BE2C (cell line): ENCODE results near the gene OVCH2.
A peak's percentile ranks its signal among the peaks of the same experiment; 100 is the strongest.

Source experiments
- DNase-seq: peaks from one replicate; pipeline ENCODE4 v3.0.0-alpha.2; 2020
- H3K27me3 ChIP-seq: fragments of 250-450 bp; sonication (Bioruptor Pico); 2 replicates; pipeline ENCODE4 v1.5.1; 2020; ENCODE audit warnings: mild to moderate bottlenecking
- H3K36me3 ChIP-seq: fragments of 250-450 bp; sonication (Bioruptor Pico); 2 replicates; pipeline ENCODE4 v1.5.1; 2020; ENCODE audit warnings: mild to moderate bottlenecking
- H3K4me1 ChIP-seq: fragments of 250-450 bp; sonication (Bioruptor Pico); 2 replicates; pipeline ENCODE4 v1.5.1; 2020
- H3K4me3 ChIP-seq: 2 replicates; pipeline ENCODE4 v1.5.1; 2011; ENCODE audit warnings: low read depth, low read length
- H3K9me3 ChIP-seq: fragments of 250-450 bp; sonication (Bioruptor Pico); 2 replicates; pipeline ENCODE4 v1.5.1; 2020
- CTCF ChIP-seq: IDR thresholded peaks from 2 replicates; pipeline ENCODE4 v1.5.1; 2012; ENCODE audit warnings: mild to moderate bottlenecking, low read depth, low read length

OVCH2 gene

GRCh38 chr11:7657306-7658025 is 48.8 kb downstream of the OVCH2 start:
- DNase-seq: peak; percentile 54
- TF ChIP-seq CTCF: peak; percentile 59

GRCh38 chr11:7656704-7657103 is 49.6 kb downstream of the OVCH2 start:
- no peak for DNase-seq
- Histone ChIP-seq H3K4me3 (no peak overlapping the region), H3K27me3 (no peaks in the 10 kb centered on the region)

More at GRCh38 chr11:7657306-7658025, 48.8 kb downstream of the OVCH2 start:
- H3K9me3 ChIP-seq: no peaks in the 10 kb centered on the region
- H3K4me1 ChIP-seq: peaks cover 6% of the 10 kb centered on the region; the same call in 1 of the 2 replicates
- no peaks in the 10 kb centered on the region for H3K27me3 ChIP-seq
- no peaks in the 10 kb centered on the region for H3K36me3 ChIP-seq
- no peak overlapping the region for H3K4me3 ChIP-seq

GRCh38 chr11:7655253-7656217 is 50.7 kb downstream of the OVCH2 start:
- Histone ChIP-seq H3K36me3 (no peaks in the 10 kb centered on the region), H3K9me3 (no peaks in the 10 kb centered on the region), H3K4me3 (no peak overlapping the region), H3K27me3 (no peaks in the 10 kb centered on the region), H3K4me1 (peaks cover 6% of the 10 kb centered on the region; the same call in 1 of the 2 replicates)
- no peak for TF ChIP-seq CTCF
- no peak for DNase-seq

More at GRCh38 chr11:7656704-7657103, 49.6 kb downstream of the OVCH2 start:
- no peak for TF ChIP-seq CTCF
- H3K4me1 ChIP-seq: peaks cover 6% of the 10 kb centered on the region; the same call in 1 of the 2 replicates
- no peaks in the 10 kb centered on the region for H3K36me3 ChIP-seq
- no peaks in the 10 kb centered on the region for H3K9me3 ChIP-seq

GRCh38 chr11:7654195-7654705 is 52.0 kb downstream of the OVCH2 start:
- no peak overlapping the region for H3K4me3 ChIP-seq
- DNase-seq: peak; percentile 61
- TF ChIP-seq CTCF: no peak
- peaks cover 6% of the 10 kb centered on the region; the same call in 1 of the 2 replicates for H3K4me1 ChIP-seq
- H3K9me3 ChIP-seq: no peaks in the 10 kb centered on the region
- H3K36me3 ChIP-seq: no peaks in the 10 kb centered on the region
- no peaks in the 10 kb centered on the region for H3K27me3 ChIP-seq

GRCh38 chr11:7651700-7652099 is 54.6 kb downstream of the OVCH2 start:
- Histone ChIP-seq H3K36me3 (no peaks in the 10 kb centered on the region), H3K4me3 (no peak overlapping the region), H3K9me3 (no peaks in the 10 kb centered on the region), H3K27me3 (no peaks in the 10 kb centered on the region), H3K4me1 (peaks cover 6% of the 10 kb centered on the region; the same call in 1 of the 2 replicates)
- TF ChIP-seq CTCF: no peak
- DNase-seq: peak; percentile 20
